K562 (cell line): ENCODE data around the gene ETV3L. TPM values are rescaled to one million over a fixed set of nuclear protein-coding genes. Genes with fewer than 3 reads are reported as not detected.

Experiments
- ARID2 ChIP-seq: fragments of 450-650 bp; IDR thresholded peaks from 2 replicates; pipeline ENCODE4 v1.6.1; 2017; ENCODE audit warnings: antibody characterized with exemption, mild to moderate bottlenecking
- CEBPB ChIP-seq: fragments of 450-650 bp; IDR thresholded peaks from 2 replicates; pipeline ENCODE4 v1.6.1; 2016; ENCODE audit warnings: missing genetic modification characterization, missing compliant biosample characterization
- CREM ChIP-seq: IDR thresholded peaks from 2 replicates; pipeline ENCODE4 v1.6.1; 2014; ENCODE audit warnings: antibody characterized with exemption, low read depth
- HINFP ChIP-seq: fragments of 450-650 bp; conservative IDR thresholded peaks from 2 replicates; pipeline ENCODE4 v1.6.1; 2016; ENCODE audit warnings: missing genetic modification characterization, low read depth, mild to moderate bottlenecking, control low read depth, missing compliant biosample characterization
- MAFF ChIP-seq: IDR thresholded peaks from 2 replicates; pipeline ENCODE4 v1.6.1; 2012; ENCODE audit warnings: low read length, improper control_type of control experiment
- PHB2 ChIP-seq: fragments of 450-650 bp; IDR thresholded peaks from 2 replicates; pipeline ENCODE4 v1.6.1; 2017; ENCODE audit warnings: low read depth
- PHF20 ChIP-seq: fragments of 450-650 bp; IDR thresholded peaks from 2 replicates; pipeline ENCODE4 v1.6.1; 2018; ENCODE audit not compliant: partially characterized antibody
- RBFOX2 ChIP-seq: fragments of 200-400 bp; formaldehyde crosslinking; IDR thresholded peaks from 2 replicates; pipeline ENCODE4 v1.6.1; 2017; ENCODE audit warnings: low read depth, mild to moderate bottlenecking, low read length, moderate library complexity
- RBM34 ChIP-seq: fragments of 200-400 bp; formaldehyde crosslinking; IDR thresholded peaks from 2 replicates; pipeline ENCODE4 v1.6.1; 2018; ENCODE audit warnings: low read length, borderline replicate concordance; ENCODE audit not compliant: insufficient read depth
- SMAD2 ChIP-seq: fragments of 150-350 bp; IDR thresholded peaks from 2 replicates; pipeline ENCODE4 v1.6.1; 2014; ENCODE audit warnings: low read depth, mild to moderate bottlenecking, low read length
- TAL1 ChIP-seq: fragments of 450-650 bp; IDR thresholded peaks from 2 replicates; pipeline ENCODE4 v1.6.1; 2016; ENCODE audit warnings: mild to moderate bottlenecking
- TARDBP ChIP-seq: fragments of 450-650 bp; IDR thresholded peaks from 2 replicates; pipeline ENCODE4 v1.6.1; 2016
- U2AF2 ChIP-seq: fragments of 200-400 bp; formaldehyde crosslinking; optimal IDR thresholded peaks from 2 replicates; pipeline ENCODE3; 2017; ENCODE audit warnings: low read depth, mild to moderate bottlenecking, low read length
- ZBTB49 ChIP-seq: sonication (generic); formaldehyde crosslinking; IDR thresholded peaks from 2 replicates; pipeline ENCODE4 v1.8.0; 2022; ENCODE audit warnings: missing genetic modification reagents, mild to moderate bottlenecking, borderline replicate concordance
- ZNF280B ChIP-seq: fragments of 250-450 bp; sonication (Bioruptor Pico); IDR thresholded peaks from 2 replicates; pipeline ENCODE4 v1.5.1; 2021; ENCODE audit warnings: mild to moderate bottlenecking
- ZNF609 ChIP-seq: sonication (generic); formaldehyde crosslinking; IDR thresholded peaks from 2 replicates; pipeline ENCODE4 v1.8.1; 2023; ENCODE audit warnings: missing genetic modification reagents, mild to moderate bottlenecking, borderline replicate concordance
- ZNF764 ChIP-seq: fragments of 250-450 bp; sonication (Bioruptor Pico); IDR thresholded peaks from 2 replicates; pipeline ENCODE4 v1.4.0; 2020; ENCODE audit warnings: low read depth, mild to moderate bottlenecking, moderate library complexity
- ZNF780A ChIP-seq: fragments of 250-450 bp; sonication (Bioruptor Pico); IDR thresholded peaks from 2 replicates; pipeline ENCODE4 v1.5.0; 2021; ENCODE audit warnings: mild to moderate bottlenecking
- polyA plus RNA-seq, 8 experiments: library from polyadenylated mRNA; depleted of rRNA in 4 of 8; stranded (reverse) in 5 of 8; unstranded in 3 of 8; fragments of >200 nt; fragmentation: Nextera tagmentation in 2 of 8; fragmentation: Illumina TruSeq in 1 of 8; extraction: Ambion mirVana in 2 of 8; extraction: Trizol in 1 of 8; gene quantifications; 2 replicates each; pipeline versions ENCODE4 v1.2.1 to v1.2.3, GENCODE V29; 2011 to 2014; ENCODE audit warnings: inconsistent platforms in 1 of 8, missing spikeins in 1 of 8
- total RNA-seq, 7 experiments: library from RNA; depleted of rRNA in 6 of 7; stranded (reverse); fragments of >200 nt in 6 of 7; fragmentation: Illumina TruSeq in 2 of 7; extraction: Trizol in 2 of 7; gene quantifications; 2 replicates each; pipeline versions ENCODE4 v1.2.1 to v1.2.3, GENCODE V29; 2011 to 2021; ENCODE audit warnings: low replicate concordance in 1 of 7

Gene ETV3L
- total and polyA plus RNA-seq, 9 of the 15 experiments (the other 6 are each of a cell fraction or from before 2014, with no cell fraction given), result not detected

GRCh38 chr1:157138220-157139051, 38.8 kb upstream of the ETV3L start, which contains the start of gene ETV3 (continued):
- TF ChIP-seq ZNF280B (CRISPR knock-in tag), result no peak
- no peak for TF ChIP-seq U2AF2
- TF ChIP-seq MAFF, result no peak
- peak; percentile 97 for TF ChIP-seq CREM
- no peak for TF ChIP-seq TAL1
- TF ChIP-seq ZBTB49 (CRISPR knock-in tag), result no peak
- peak; percentile 25 for TF ChIP-seq PHF20
- no peak for TF ChIP-seq ZNF780A (CRISPR knock-in tag)
- no peak for TF ChIP-seq CEBPB (tag)
- TF ChIP-seq ZNF764 (CRISPR knock-in tag), result no peak
- no peak for TF ChIP-seq ZNF609 (CRISPR knock-in tag)
- TF ChIP-seq ARID2, result no peak
- peak; percentile 98 for TF ChIP-seq RBFOX2
- TF ChIP-seq RBM34, result no peak
- no peak for TF ChIP-seq PHB2
- no peak for TF ChIP-seq SMAD2
- no peak for TF ChIP-seq HINFP (tag)
- peak; percentile 48; the same call in 1 of the 2 replicates for TF ChIP-seq TARDBP
